GM19463 (cell line): ENCODE results near the gene MXD4.

Experiments used
- ATAC-seq: cut with Tn5 transposase; IDR thresholded peaks from one replicate; pipeline ENCODE4 v1.9.1; 2021; ENCODE audit warnings: mild to moderate bottlenecking, moderate library complexity; ENCODE audit not compliant: unreplicated experiment

The MXD4 gene, protein sequence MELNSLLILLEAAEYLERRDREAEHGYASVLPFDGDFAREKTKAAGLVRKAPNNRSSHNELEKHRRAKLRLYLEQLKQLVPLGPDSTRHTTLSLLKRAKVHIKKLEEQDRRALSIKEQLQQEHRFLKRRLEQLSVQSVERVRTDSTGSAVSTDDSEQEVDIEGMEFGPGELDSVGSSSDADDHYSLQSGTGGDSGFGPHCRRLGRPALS

DNA sequence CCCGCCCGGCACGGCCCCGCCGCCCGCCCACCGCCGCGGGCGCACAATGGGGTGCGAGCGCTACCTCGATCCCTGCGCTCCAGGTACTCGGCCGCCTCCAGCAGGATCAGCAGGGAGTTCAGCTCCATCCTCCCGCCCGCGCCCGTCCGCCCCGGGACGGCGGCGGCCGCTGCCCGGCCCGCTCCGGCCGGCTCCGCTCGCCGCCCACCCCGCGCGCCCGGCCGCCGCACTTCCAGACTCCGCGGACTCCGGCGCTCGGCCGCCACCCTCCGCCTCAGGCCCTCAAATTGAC is at the start of gene MXD4:
Gene MXD4, minus strand, starts transcription at position 257 of the 292 bp plus-strand sequence. Its CDS starts 129 bp downstream, at position 128.
- ATAC-seq: no peak

DNA sequence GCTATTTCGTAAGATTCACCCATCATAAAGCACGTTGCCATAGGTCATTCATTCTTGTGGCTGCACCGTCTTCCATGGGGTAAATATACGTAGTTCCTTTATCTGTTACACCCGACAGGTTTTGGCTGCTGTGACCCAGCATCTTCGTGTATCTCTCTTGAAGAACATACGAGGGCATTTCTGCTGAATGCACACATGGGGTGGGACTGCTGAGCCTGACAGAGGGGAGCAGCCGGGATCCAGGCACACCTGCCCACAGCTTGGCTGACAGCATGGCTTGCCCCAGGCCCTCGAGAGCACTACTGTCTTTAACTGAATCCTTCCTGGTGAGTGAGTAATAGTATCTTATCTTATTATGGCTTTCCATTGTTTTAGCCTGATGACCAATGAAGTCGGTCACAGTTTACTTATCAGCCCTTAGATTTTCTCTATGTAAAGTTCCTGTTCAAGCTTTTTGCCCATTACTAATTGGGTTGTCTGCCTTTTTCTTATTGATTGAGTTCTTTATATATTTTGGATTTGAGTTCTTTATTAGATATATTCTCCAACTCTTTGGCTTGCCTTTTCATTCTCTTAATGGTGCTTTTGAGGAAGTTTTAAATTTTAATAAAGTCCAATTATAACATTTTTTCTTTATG is 45.0 kb upstream of the MXD4 start:
- no peak for ATAC-seq

DNA sequence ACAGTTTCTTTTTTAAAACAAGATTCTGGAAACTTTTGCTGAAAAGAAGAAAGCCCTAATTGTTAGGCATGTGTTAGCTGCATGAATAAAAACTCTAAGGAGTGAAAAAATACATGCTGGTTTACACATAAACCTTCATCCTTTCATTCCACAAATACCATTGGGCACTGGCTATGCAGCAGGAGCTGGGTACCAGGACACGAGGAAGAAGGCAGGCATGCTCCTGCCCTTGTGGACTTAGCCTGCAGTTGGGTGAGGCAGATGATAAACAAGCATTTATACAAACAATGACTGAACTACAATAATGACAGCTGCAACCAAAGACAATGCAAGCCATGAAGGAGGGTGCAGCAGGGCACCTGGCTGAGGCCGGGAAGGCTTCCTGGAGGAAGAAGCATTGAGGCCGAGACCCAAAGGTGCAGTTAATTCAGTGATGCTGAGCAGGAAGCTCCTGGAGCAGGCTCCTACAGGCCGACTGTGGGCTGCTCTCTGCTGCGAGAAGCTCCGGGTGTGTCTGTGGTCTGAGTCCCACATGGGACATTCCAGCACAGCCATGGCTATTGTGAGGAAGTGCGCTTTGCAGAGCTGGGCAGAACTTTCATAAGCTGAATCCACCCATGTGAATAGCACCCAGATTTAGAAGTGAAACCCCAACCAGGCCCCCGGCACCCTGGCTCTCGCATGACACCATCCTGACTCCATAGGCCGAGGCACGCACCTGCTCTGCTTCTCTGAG is 44.0 kb upstream of the MXD4 start:
- ATAC-seq: no peak

DNA sequence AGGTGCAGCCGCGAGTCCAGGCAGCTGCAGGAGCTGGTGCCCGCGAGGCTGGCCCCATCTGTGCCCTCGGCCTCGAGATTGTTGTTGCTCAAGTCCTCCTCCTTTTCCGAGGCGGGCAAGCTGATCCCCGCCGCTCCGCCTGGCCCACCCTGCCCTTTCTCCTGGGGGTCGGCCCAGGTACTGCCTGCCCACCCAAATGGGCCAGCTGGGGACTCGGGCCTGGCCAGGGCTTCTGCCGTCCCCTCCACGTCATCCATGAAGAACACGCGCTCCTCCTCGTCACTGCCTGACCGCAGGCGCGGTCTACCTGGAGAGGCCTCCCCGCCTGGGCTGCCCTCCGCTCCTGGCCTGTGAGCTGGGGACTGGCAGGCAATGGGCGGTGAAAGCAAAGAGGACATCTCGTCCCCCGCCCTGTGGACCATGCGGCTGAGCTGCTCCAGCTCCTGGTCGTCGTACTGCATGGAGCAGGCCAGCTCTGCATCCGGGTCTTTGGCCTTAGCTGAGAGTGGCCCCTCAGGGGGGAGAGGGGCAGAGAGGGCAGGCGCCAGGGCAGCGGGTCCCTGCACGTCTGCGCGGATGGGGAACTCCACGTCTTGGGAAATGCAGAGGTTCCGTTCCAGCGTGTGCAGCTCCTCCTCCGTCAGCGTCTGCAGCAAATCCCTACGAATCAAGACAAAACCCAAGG is 43.1 kb upstream of the MXD4 start:
- no peak for ATAC-seq

DNA sequence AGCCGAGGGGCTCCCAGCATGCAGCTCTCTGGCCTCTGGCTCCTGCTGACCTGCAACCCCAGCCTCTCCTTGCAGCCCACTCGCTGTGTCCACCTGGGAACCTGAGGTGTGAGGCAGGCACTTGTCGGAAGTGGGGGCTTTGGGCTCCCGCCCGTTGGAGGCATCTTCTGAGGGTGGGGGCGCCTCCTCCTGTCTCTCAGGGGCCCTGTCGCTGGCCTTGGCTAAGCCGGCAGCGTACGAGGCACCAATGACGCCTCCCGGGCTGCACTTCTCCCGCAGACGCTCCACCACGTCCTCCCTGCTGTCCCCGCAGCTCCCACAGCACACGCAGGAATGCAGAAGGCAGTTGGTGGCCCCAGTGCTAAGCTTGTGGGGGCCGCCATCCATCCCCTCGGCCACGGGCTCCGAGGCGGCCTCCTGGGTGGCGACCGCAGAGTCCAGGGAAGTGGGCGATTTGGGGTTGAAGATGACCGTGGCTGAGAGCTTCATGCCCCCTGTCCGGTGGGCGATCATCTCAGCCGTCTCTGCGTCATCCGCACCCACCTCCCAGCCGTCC is 42.5 kb upstream of the MXD4 start:
- no peak for ATAC-seq

DNA sequence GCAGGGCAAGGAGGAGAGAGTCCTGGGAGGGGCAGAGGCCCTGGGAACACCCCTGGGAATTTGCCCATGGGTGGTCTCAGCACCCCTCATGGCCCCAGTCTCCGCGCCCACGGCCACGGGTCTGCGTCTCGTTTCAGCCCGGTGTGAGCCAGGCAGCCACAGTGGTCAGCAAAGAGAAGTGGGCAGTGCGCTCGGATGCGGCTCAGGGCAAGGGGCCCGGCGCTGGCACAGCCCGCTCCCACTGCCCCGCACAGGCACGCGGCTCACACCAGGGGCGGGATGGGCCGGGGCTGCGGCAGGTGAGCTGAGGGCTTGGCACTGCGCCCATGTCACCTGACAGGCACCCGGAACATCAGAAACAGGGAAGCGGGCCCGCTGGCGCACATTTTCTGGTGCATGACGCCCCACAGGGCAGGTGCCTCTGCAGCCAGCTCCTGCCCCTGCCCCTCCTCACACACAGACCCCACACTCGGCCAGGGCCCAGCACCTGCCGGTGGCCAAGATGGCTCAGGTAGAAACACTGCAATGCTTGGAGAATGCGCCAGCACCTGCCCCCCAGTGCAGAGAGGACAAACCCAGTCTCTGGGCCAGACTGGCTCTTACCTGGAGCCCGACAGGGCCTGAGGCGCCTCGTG is 41.9 kb upstream of the MXD4 start:
- ATAC-seq: no peak

DNA sequence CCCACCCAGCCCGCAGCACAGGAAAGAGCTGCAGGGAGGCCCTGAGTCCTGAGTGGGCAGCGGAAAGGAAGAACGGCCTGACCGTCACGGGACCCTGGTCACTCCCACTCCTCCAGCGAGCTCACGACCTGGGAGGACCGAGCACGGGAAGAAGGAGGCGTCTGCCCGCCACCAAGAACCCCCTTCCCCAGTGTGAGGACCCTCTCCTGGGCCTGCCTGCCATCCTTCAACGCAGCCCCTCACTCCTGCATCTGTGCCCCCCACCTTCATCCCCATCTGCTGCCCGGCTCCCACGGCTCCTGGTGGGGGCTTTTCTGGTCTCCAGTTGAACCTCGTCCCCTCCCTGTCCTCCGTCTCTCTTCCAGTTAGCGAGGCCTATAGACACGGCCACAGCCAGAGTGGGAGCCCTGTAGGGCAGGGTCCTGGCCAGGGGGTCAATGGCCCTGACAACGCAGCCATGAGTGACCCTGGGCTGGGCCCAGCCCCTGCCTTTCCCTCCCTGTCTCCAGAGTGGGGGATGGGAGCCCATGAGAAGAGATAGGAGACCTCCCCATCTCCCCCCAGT is 41.3 kb upstream of the MXD4 start:
- ATAC-seq: no peak

DNA sequence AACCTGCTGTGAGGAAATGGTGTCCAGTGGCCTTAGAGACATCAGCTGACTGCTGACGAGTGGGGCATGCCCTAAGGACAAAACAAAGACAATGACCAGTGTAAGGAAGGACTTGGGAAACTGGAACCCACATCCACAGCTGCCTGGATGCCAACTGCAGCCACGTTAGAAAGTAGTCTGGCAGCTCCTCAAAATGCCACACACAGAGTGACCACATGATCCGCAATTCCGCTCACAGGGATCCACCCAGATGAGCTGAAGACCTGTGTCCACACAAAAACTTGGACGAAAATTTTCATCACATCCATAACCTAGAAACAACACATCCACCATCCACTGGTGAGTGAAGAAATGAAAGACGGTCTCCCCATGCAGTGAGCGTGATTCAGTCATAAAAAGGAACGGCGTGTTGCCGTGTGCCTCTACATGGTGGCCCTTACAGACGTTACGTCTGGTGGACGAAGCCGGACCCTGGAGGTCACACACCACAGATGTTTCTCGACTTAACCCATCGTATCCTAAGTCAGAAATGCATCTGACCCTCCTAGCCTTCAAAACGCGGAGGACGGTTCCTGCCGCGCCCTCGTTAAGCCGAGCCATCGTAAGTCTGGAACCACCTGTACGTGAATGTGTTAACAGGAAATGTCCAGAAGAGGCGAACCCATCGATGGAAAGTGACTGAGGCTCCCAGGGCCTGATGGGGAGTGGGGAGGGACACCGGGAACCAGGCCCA is 40.6 kb upstream of the MXD4 start:
- ATAC-seq: no peak

DNA sequence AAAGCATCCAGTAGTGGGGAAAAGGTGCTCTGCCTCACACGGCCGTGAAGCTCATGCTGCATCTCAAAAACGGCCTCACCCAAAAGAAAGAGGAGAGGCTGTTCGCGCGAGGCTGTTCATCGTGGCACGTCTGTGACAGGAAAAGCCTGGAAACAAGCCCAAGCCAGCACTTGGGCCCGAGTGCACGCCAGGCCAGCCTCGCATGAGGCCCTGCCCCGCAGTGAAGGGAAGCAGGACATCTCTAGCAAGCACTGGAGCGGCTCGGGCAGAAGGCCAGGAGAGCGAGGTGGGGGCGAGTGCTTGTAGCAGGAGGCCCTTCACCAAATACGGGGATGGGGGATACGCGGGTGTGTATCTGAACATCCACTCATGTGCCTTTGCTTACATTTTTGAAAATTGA is 39.9 kb upstream of the MXD4 start:
- ATAC-seq: no peak

DNA sequence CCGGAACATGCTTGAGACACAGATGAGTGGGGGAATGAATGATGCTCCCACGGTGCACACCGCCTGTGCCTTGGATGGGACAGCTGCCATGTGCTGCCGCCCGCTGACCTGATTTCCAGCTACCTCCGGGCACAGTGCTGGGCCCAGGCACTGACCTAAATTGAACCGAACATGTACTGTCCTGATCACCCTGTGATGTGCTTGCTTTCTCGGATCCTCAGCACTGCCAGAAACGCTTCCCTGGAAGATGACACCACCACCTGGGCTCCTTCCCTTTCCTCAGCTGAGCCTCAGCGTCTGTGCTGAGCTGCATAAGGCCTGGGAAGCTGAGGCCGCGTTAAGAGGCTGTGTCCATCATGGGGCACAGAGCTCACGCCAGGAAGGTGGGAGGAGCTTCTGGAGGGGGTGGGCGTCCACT is 39.3 kb upstream of the MXD4 start:
- no peak for ATAC-seq

DNA sequence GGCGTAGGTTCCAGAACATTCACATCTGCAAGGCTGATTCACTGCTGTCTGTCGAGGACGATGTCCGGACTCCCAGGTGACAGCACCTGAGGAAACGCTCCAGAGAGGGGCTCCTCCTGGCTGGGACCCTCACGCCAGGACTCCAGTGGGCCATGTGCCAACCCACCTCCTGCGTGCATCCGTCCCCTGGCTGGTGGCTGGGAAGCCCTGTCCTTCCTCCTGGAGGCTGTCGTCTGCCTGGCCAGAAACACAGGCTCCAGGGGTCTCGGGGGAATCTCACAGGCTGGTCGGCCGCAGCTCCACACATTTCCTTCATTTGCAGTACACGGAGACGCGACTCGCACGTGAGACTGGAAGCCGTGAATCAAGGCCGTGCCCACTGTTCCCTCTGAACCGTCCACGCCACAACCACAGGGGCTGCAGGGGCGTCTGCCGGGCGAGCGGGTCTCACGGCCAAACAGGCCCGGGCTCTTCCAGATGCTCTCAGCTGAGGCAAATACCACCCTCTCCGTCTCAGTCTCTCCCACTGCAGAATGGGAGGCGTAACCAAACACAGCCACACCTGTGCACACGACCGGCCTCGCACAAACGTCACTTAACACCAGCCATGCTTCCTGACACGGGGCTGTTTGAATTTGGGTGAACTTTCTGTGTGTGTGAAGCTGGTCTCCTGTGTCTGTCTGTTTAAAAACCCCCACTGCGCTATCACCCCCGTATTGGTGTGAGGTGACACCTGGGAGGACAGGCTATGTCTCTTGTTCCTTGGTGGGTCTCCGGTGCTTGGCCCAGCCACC is 38.7 kb upstream of the MXD4 start:
- ATAC-seq: no peak

DNA sequence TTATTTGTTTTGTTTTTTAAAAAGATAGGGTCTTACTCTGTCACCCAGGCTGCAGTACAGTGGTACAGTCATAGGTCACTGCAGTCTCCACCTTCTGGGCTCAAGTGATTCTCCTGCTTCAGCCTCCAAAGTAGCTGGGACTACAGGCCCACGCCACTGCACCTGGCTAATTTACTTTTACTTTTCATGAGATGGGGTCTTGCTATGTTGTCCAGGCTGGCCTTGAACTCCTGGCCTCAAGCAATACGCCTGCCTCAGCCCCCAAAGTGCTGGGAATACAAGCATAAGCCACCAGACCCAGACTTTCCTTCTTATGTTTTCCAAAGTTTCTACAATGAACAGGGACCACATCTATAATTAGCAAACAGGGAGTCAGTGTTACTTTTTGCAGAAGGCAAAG is 37.9 kb upstream of the MXD4 start:
- no peak for ATAC-seq

DNA sequence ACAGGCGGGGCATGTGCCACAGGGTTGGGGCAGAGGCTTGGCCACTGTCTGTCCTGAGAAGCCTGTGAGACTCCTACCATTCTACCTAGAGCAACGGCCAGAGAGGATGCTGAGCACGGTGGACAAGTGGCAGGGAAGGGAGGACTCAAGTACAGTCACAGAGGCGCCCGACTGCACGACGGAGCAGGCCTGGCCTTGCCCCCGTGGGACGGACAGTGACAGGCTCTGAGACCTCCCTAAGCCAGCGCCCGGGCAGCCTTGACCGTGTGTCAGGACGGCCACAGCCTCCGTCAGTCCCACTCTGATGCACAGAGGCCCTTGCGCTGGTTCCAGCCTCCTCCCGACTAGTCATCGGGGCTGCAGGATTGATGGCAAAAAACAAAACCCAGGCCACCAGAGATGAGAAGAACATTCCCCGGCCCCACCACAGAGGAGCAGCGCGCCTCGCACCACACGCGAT is 36.7 kb upstream of the MXD4 start:
- no peak for ATAC-seq

DNA sequence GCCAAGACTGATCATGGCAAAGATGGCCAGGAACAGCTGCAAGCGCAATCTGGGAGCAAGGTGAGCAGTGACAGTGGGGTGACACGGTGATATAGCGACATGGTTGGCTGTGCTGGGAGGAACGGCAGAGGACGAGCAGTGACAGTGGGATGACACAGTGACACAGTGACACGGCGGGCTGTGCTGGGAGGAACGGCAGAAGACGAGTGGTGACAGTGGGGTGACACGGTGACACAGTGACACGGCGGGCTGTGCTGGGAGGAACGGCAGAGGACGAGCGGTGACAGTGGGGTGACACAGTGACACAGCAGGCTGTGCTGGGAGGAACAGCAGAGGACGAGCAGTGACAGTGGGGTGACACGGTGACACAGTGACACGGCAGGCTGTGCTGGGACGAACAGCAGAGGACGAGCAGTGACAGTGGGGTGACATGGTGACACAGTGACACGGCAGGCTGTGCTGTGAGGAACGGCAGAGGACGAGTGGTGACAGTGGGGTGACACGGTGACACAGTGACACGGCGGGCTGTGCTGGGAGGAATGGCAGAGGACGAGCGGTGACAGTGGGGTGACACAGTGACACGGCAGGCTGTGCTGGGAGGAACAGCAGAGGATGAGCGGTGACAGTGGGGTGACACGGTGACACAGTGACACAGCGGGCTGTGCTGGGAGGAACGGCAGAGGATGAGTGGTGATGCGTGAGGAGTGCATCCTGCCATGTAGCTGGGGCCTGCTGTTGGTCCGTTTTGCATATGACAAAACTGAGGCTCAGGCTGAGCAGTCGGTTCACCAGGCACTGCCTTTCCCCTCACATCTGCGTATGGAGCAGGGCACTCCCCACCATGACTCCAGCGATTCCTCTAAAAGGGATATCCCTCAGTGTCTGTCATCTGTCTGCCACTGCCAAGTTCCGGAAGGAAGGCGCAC is 36.0 kb upstream of the MXD4 start:
- ATAC-seq: no peak

DNA sequence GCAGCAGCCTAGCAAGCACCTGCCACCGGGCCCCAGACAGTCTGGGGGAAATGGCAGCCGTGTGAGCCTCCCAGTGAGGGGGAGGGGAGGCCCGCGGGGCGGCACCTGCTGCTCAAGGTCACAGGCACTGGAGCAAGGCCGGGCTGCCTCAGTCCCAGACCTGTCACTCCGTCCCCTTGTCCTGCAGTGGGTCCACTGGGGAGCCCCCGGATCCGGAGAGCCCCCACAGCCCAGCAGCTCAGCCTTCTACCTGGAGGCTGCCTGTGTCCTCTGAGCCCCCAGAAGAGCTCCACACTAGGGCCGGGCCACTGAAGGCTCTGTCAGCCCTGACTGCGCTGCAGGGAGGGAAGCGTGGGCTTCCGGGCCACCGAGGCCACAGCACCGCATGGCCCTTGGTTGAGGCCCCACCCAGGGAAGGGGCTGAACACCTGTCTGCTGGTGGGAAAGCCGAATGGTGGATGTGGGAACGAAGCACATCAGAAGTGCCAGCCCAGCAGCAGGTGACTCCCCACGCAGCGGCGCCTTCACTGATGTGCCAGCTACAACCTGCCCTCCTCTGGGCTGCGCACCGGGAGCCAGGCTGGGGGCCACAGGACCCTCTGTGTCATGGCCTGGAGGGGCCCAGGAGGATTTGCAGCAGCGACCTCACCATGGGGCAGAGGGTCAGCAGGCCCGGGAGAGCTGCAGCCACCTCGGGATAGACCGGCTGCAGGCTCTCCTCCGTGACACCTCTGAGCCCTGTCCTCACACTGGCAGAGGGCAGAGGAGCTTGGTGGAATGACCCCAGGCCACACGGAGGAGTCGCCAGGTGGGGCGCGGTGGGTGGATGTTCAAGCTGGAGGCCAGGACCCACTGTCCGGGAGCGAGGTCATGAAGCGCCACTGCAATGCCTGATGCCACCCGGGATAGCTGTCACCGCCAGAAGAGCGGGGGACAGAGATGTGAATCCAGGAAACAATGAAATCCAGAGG is 35.0 kb upstream of the MXD4 start:
- no peak for ATAC-seq

DNA sequence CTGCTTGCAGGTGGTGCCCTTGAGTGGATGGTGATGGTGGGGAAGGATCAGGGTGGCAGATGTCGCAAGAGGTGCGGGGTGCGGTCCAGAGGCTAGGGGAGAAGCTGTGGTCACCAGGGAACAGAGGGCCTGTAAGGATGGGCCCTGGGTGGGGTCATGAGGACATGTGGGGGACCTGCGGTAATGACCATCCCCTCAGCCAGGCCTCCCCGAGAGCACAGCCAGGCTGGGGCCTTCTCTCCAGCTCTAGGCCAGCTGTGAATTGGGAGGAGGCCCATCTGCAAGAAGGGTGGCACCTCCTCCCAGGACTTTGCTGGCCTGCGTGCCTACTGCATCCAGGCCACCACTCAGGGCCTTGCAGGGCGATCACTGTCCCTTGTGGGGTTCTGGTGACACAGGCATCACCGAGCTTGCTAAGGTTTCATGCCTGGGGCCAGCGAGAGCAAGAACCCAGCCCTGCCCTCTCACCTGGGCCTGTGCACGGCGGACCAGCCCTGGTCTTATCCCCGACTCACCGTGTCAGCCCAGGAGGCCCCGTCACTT is 34.1 kb upstream of the MXD4 start:
- ATAC-seq: no peak

DNA sequence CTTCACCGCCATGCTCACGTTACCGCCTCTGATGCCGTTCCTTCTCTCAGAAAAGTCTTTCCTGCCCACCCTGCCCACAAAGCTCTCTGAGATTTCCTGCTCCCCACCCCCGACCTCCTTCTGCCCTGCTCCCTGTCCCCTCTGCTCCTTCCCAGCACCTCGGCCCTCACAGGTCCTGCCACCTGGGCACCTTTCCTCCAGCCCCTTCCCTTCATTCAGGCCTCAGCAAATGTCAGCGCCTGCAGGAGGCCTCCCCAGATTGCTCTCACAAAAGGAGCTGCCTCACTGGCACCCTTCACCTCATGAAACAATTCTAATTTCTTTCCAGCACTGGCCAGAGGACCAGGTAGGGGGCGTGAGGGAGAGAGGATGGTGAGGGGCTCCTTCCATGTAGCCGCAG is 33.6 kb upstream of the MXD4 start:
- no peak for ATAC-seq
